Urothelium cell line (cell line): Measurements from ENCODE around the gene RAB11FIP2.
A peak's percentile ranks its signal among the peaks of the same experiment; 100 is the strongest.

Experiments
- DNase-seq: peaks from one replicate; pipeline ENCODE4 v3.0.0; 2011; ENCODE audit warnings: low spot score, mixed read lengths
- FAIRE-seq: peaks from 2 replicates; lab custom pipeline; 2011; peaks lifted over from hg19 to GRCh38; lab: Jason Lieb, UNC

RAB11FIP2 gene

GRCh38 chr10:117988814-117989213 is 57.9 kb downstream of the RAB11FIP2 start:
- no peak for FAIRE-seq

DNA sequence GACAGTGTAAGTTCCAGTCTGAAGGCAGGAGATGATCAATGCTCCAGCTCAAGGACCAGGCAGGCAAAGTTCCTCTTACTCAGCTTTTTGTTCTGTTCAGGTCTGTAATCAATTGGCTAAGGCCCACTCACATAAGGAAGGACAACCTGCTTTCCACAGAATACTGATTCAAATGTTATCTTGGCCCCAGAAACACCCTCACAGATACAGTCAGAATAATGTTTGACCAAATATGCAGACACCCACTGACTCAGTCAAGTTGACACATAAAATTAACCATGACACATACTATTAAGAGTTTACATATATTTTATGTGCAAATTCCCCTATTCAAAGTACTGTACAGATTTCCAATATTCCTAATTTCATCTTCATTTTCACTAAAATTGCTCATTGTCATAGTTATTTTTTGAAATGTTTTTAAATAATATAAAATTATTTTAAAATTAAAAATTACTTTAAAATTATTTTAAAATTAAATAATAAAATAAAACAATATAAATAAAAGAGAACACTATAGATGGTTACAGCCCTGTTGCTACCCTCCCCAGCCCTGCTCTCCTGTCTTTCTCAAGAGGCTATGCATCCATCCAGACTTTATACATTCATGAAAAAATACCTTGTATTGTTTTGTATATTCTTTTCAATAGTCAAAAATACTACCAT is 59.4 kb downstream of the RAB11FIP2 start:
- FAIRE-seq (no peak), DNase-seq (no peak)

More at GRCh38 chr10:117988814-117989213, 57.9 kb downstream of the RAB11FIP2 start:
- DNase-seq, result no peak

DNA sequence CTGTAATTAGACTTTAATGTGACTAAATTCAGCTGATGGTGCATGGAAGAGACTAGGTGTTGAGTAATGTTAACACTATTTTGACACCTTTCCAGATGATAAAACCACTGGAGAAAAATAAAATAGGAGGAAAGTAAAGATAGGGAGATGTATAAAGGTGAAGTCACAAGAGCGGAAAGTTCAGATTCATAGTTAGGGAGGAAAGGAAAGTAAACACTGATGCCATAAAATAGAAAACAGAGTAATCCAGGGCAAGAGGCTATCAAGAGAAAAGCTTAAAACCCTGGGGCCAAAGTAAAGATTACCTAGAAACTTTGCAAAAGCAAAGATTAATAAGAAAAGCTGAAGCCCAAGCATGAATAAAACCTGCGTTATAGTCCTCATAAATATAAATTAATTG is 62.8 kb downstream of the RAB11FIP2 start:
- FAIRE-seq (no peak), DNase-seq (no peak)

DNA sequence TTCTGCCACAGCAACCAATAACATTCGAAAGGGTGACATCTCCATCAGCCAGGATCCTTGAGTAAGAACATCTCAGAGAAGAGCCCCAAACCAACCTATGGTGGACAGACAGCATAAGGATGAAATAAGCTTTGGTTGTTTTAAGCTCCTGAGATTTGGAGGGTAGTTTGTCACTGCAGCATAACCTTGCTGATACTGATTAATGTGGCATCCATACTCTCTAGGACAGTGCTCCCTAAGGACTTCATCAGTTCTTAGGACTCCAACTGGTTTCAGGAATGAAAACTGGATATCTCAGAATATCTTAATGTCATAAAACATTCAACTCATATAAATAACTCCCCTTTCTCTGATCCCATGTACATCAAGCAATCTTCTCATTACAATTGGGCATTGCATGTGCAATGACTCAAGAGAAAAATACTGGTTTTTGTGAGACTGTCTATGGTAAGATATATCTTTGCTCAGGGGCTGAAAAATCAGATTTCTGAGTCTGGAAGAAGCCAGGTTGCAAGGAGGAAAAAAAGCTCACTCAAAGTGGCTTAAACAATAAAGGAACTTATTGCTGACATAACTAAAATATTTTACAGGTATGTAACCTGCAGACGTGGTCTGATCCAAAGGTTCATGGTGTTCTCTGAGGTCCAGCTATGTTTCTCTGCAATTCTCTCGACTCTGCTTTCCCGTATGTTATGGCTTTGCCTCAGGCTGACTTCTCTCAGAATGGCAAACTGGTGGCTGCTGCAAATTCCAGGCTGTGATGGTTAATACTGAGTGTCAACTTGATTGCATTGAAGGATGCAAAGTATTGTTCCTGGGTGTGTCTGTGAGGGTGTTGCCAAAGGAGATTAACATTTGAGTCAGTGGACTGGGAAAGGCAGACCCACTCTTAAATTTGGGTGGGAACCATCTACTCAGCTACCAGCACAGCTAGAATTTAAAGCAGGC is 65.7 kb downstream of the RAB11FIP2 start:
- DNase-seq (no peak), FAIRE-seq (no peak)

GRCh38 chr10:117980216-117980615 is 66.5 kb downstream of the RAB11FIP2 start:
- DNase-seq (peak; percentile 45), FAIRE-seq (no peak)

DNA sequence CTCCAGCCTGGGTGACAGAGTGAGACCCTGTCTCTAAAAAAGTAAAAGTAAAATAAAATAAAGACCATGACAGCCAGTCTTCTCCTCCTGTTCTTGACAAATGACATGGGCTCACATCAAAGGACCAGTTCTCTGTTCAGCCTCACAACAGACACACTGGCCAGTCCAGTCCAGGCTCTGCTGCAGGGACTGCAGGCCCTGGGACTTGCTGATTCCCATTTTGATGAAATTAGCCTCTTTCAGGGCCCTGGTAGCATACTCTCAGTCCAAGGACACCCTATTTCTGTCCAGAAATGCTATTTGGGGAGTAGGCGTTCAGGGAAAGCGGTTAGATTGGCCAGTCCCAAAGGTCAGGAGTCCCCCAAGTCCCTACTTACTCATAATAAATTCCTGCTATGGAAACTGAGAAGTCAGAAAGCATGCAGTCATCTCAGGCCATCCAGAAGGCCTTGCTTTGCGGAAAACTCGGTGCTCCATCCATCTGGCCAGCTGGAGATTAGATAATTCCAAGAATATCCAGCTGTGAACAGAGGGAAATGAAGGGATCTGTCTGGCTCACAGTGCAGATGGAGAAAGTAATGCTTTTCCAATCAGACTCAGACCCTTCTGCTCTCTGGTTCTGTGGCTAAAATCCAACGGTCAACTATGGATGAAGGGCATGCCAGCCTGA is 74.4 kb downstream of the RAB11FIP2 start:
- FAIRE-seq (no peak), DNase-seq (no peak)

DNA sequence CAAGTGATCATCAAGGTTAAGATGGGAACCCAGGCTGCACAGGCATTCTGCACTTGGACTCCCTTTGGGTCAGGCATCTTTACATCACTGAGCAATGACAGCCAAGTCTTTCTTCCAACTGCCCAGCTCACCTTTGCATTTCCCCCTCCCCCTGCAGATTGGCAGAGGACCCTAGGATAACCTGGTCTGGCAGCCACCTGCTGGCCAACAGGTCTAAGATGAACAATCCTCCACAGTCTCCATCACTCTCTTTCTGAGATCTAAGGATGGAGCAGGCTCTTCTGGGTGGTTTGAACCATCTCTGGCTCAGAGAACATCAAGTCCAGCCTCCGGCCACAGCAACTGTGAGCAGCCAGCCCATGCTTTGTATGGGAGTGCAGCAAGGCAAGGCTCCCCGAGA is 75.8 kb downstream of the RAB11FIP2 start:
- no peak for DNase-seq
- FAIRE-seq, result no peak

GRCh38 chr10:117969592-117969991 is 77.1 kb downstream of the RAB11FIP2 start:
- DNase-seq (no peak), FAIRE-seq (no peak)

DNA sequence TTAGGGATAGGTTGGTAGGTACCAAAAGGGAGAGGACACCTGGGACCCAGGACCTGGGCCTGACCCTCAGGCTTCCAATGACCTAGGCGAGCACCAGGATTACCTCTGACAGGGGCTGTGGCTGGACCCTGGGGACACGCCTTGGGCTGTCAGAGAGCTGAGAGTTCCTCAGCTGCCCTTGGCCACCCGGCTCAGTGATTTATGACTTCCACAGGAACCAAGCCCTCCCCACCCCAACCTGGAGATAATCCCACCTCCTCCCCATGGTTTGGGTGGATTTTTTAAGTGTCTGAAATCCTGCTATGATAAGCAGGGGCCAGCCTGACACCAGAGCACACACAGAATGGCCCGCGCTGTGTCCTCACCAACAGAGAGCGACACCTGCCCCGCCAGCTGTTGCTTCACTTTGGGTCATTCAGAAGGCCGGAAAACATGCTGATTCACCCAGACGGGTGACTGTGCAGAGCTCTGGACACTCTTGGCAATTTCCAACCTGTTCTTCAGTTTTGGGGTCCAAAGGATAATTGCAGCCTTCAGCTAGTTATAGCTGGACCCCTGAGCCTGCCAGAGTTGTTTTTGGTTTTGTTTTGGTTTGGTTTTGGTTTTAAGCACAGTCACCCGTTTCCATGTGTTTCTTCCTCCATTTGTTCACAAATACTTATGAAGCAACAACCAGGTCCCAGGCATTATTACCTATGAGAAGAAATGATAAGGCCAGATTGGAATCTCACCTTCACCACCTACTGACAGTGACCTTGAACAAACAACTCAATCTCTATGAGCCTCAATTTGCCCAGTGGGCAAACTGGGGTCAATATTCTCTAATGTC is 78.2 kb downstream of the RAB11FIP2 start:
- no peak for FAIRE-seq
- DNase-seq, result no peak

GRCh38 chr10:117967149-117967650 is 79.5 kb downstream of the RAB11FIP2 start:
- FAIRE-seq, result no peak
- DNase-seq, result no peak

DNA sequence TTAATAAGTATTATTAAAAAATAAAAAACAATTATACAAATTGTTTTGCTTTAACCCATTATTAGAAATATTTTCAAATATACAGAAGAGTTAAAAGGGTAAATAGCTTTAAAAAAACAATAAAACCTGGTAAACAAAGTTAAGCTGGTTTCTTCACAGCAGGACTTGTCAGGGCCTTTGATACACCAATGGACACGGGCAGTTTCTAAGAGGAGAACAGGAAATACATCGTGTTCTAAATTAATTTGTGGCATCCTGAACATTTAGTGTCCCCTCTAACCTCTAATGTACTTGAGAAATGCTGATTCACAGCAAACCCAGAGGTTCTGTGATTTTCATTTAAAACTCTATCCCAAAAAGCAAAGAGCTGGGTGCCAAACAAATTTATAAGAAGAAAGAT is 80.8 kb downstream of the RAB11FIP2 start:
- DNase-seq (no peak), FAIRE-seq (no peak)

GRCh38 chr10:117964536-117964935 is 82.2 kb downstream of the RAB11FIP2 start:
- DNase-seq (no peak), FAIRE-seq (no peak)

GRCh38 chr10:117960345-117960935 is 86.3 kb downstream of the RAB11FIP2 start:
- DNase-seq (no peak), FAIRE-seq (no peak)

DNA sequence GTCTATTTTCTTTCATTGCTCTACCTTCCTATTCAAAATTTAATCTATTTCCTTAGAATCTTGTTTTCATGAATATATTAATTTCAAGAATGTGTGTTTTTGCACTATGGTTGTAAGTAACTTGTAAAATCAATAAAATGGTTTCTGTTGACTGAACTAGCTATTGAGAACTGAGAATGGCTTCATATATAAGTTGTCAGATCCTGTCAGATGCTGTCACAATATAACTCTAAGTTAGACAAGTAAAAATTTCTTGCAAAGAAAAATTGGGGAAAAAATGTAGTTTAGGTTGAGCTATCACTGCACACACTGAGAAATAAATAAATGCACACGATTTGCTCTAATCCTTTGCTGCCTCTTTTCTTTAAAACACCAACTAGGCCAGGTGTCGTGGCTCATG is 89.8 kb downstream of the RAB11FIP2 start:
- DNase-seq (no peak), FAIRE-seq (no peak)

DNA sequence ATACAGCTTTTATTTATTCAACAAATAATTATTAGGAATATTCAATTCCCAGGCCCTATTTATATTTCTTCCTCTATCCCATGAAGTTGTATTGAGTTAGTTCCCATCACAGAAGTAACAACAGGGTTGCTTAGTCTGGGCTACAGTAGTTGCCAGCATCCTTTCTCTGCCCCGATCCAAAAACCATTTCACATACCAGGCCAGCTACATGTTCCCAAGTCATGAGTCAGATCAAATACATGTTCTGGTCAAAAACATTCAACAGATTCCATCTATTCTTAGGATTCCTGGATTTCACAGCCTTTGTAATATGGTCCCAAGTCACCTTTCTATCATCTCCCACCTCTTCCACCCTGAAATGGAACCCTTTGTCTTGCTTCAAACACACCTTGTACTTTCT is 91.6 kb downstream of the RAB11FIP2 start:
- no peak for FAIRE-seq

More for the DNA sequence above, 91.6 kb downstream of the RAB11FIP2 start:
- DNase-seq, result no peak
